H54 (cell line): ENCODE results near the gene PRCC.

Source experiments
- DNase-seq: peaks from one replicate; pipeline ENCODE4 v3.0.0; 2011; ENCODE audit warnings: low spot score, mixed read lengths; ENCODE audit not compliant: insufficient read length
- FAIRE-seq: peaks from 3 replicates; lab custom pipeline; 2011; peaks lifted over from hg19 to GRCh38; lab: Jason Lieb, UNC
- POLR2A ChIP-seq: IDR thresholded peaks from 2 replicates; pipeline ENCODE4 v1.6.1; 2011; ENCODE audit warnings: low read depth, mild to moderate bottlenecking, low read length

PRCC gene

DNA sequence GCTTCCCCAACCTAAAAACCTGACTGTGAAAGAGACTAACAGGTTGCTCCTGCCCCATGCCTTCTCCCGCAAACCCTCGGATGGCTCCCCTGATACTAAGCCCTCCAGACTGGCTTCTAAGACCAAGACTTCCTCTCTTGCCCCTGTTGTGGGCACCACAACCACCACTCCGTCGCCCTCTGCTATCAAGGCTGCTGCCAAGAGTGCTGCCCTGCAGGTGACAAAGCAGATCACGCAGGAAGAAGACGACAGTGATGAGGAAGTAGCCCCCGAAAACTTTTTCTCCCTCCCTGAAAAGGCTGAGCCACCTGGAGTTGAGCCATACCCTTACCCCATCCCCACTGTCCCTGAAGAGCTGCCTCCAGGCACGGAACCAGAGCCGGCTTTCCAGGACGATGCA, 19.3 kb downstream of the PRCC start:
- no peak for TF ChIP-seq POLR2A
- DNase-seq (no peak), FAIRE-seq (no peak)

DNA sequence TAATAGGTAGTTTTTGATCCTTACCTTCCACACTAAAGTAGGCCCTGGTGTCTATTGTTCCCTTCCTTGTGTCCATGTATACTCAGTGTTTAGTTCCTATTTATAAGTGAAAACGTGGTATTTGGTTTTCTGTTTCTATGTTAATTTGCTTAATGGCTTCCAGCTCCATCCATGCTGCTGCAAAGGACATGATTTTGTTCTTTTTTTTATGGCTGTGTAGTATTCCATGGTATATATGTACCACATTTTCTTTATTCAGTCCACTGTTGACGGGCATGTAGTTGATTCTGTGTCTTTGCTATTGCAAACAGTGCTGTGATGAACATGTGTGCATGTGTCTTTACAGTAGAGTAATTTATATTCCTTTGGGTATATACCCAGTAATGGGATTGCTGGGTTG, 20.8 kb downstream of the PRCC start:
- no peak for FAIRE-seq

DNA sequence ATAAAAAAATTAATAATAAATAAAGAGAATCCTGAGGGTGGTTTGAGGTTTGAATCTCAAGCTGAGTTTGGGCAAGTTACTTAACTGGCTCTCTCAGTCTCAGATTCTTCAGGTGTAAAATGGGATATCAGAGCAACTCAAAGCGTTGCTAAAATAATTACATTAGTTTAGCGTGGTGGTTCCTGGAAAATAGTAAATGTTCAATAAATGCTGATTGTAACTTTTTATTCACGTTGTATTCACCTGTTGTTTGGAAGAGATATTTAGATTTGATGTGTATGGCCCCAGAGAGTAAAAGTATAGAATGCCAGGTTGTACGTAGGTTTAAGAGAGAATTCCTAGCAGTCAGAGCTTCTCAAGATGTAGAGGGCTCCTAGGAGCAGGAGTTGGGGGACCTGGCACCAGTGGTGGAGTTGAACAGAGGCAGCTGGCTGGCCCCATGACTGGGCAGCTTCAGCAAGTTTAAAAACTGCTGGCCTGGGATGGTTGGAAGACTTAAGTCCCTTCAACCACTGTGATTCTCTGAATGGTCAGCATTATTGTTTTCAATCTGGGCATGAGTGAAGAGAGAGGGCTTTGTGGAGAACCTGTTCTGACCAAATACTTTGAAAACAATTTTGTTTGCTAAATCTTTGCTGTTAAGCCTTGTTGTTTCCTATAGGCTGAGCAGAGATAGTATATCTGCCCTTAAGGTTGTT, 22.4 kb downstream of the PRCC start:
- FAIRE-seq (no peak), DNase-seq (no peak)
- no peak for TF ChIP-seq POLR2A

More for the DNA sequence above, 20.8 kb downstream of the PRCC start:
- DNase-seq = no peak
- no peak for TF ChIP-seq POLR2A

GRCh38 chr1:156794506-156795373, 27.4 kb downstream of the PRCC start:
- TF ChIP-seq POLR2A = no peak
- DNase-seq = no peak
- FAIRE-seq = no peak

DNA sequence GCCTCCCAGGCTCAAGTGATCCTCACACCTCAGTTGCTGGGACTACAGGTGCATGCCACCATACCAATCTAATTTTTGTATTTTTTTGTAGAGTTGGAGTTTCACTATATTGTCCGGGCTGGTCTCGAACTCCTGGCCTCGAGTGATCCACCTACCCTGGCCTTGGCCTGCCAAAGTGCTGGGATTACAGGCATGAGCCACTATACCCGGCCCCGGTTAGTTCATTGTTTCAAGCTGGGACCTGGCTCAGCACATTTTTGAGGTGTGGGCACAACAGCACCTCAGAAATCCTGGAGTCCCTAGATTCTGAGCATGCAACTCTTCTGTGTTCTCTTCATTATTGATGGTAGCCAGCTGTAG, 28.0 kb downstream of the PRCC start:
- DNase-seq = no peak
- FAIRE-seq = no peak
- TF ChIP-seq POLR2A = no peak

DNA sequence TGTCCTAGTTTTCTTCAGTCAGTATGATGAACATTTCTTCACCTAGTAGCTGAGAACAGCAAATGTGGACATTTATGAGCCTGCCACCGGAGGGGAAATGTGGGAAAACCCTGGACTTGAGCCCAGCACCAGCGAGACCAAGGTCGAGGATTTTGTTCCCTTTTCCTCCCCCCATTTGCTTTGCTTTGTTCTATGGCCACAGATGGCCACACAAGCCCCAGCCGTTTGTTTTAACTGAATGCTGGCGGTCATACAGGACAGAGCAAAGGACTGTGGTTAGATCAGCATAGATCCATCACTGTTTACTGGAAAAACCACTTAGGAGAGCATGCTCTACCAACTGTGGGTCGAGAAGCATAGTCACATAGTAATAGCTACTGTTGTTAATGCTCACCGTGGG, 28.5 kb downstream of the PRCC start:
- TF ChIP-seq POLR2A = no peak
- FAIRE-seq (no peak), DNase-seq (no peak)

GRCh38 chr1:156796340-156797097, 29.2 kb downstream of the PRCC start:
- FAIRE-seq (no peak), DNase-seq (no peak)
- TF ChIP-seq POLR2A = no peak

DNA sequence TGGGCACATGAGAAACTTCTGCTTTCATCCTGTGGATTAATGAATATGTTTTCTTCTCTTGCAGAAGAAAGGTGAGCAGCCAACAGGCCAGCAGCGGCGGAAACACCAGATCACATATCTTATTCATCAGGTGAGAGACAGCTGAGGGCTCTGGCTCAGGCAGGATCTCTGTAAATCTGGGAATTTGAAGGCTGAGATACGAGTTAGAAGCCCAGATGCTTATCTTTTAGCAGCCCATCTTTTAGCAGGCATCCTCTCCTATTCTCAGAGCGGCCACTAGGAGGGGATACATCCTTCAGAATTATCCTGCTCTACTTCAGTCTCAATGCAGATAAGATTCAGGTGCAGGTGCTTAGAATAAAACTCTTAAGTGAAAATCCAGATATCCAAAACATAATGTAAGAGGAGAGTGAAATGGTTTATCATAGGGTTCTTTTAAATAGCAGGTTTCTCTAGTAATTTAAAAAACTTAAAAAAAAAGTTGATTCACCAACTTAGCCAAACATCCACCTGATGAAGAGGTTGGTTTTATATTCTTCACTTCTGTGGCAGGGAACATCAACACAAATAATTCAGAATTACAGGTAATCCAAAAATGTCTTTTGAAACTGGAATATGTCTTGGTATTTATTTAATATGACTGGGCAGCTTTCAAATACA, 30.0 kb downstream of the PRCC start:
- FAIRE-seq = no peak
- no peak for TF ChIP-seq POLR2A
- DNase-seq = no peak

DNA sequence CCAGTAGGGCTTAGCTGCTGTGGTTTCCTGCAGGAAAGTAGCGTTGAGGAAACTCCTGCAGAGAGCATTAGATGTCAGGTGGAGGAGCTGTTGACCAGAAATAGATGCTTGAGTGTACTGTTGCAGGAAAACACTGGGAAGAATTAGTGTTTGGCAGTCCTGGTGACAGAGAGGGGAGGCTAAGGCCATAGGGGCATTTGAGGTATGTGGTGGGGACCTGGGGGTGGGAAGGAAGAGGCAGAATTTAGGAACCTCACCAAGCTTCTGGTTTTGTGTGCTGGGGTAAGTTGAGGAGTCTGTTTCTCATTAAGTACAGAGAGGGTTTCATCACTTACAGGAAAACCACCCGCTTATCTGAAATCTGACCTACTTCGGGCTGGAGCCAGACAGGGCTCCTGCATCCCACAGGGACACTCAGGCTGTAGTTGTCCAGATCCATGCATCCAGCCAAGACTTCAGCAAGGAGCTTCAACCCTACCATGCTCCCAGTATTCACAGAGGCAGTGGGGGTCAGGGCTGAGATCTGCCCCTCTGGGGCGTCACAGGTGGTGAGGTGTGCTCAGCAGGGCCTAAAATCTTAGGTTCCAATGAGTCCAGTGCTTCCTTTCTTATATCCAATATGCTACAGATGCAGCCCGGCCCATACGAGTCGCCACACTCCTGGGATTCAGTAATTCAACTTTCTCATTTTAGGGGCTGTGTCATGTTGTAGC, 34.2 kb downstream of the PRCC start:
- TF ChIP-seq POLR2A = no peak
- no peak for DNase-seq
- no peak for FAIRE-seq

DNA sequence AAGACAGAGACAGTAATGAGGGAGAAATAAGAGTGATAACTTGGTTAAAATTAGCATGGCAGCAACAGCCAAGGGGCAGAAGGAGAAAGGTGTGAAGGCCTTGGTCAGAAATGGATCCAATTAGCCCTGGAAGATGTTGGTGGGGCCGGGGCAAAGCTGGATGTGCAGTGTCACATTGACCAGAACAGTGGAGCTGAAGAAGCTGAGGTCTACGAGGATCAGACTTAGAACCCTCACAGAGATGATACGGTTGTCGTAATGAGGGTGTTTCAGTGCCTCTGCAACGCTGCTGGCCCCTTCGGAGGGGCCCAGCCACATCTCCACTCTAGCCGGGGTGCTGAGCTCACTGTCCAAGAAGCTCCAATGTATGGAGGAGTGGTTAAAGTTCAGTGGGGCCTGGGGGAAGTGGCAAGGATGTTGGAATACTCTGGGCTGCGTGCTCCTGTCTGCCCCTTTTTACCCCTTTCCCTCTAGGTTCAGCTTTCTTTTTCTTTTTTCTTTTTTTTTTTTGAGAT, 35.1 kb downstream of the PRCC start:
- DNase-seq (no peak), FAIRE-seq (no peak)
- TF ChIP-seq POLR2A = no peak

DNA sequence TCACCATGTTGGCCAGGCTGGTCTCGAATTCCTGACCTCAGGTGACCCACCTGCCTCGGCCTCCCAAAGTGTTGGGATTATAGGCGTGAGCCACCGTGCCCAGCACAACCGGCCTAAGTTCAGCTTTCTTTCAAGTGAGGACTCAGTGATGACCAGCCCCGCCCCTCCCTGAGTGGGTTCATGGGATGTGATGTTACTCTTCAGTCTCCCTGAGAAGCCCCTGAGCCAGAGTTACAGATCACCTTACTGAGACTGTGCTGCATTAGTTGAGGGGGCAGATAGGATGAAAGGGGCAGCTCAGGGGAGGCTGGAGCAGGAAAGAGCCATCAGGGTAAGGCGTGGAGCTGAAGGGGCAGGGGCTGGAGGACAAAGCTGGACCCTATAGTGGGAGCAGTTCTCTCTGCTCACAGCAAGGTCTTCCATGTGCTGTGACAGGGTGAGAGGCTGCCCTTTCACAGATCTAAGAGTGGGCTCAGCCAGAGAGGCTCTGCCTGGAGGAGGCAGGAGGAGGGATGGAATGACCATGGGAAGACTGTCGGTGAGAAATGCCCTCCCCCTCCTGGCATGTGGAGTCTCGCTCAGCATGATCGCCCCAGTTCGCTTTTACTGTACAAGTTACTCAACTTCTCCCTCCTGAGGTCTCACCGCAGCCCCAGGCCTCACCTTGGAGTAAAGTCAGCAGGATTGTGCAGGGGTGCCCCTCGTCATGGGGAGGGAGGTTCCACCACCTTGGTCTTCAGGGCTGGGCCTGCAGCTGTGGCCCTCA, 35.9 kb downstream of the PRCC start:
- FAIRE-seq = no peak
- TF ChIP-seq POLR2A = no peak
- no peak for DNase-seq

DNA sequence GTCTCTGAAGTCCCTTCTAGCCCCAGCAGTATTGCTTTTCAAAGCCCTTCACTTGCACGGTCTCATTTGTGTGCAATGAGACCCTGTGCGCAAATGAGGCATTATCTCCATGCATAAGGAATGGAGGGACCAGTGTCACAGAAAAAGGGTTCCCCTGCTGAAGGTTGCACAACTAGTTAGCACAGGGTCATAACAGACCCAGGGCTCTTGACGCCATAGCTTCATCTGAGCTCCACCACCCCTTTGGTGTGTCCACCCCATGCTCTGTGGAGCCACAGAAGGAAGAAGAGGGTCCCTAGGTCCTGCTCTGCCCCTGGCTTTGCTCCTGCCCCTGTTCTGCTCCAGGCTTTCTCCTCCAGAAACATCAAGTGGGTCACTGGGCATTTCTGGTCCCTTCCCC, 36.7 kb downstream of the PRCC start:
- TF ChIP-seq POLR2A = no peak
- FAIRE-seq = no peak
- DNase-seq = no peak
